HG03378 (cell line): ENCODE data around the gene FOXO6.

ENCODE experiments used
- ATAC-seq: cut with Tn5 transposase; IDR thresholded peaks from one replicate; pipeline ENCODE4 v1.9.1; 2021; ENCODE audit warnings: mild to moderate bottlenecking, moderate library complexity; ENCODE audit not compliant: unreplicated experiment

The FOXO6 gene

GRCh38 chr1:41419584-41420295 lies 58.5 kb downstream of the FOXO6 start:
- no peak for ATAC-seq

- no peak for ATAC-seq
These were observed 59.1 kb downstream of the FOXO6 start for GRCh38 chr1:41420351-41420750.

GRCh38 chr1:41420860-41421259 lies 59.6 kb downstream of the FOXO6 start:
- no peak for ATAC-seq

GRCh38 chr1:41422306-41422705 lies 61.1 kb downstream of the FOXO6 start:
- no peak for ATAC-seq

- ATAC-seq, result no peak
These were observed 62.4 kb downstream of the FOXO6 start for GRCh38 chr1:41423511-41424191.

GRCh38 chr1:41424581-41425118 lies 63.4 kb downstream of the FOXO6 start:
- ATAC-seq, result no peak

GRCh38 chr1:41425369-41425768 lies 64.1 kb downstream of the FOXO6 start:
- ATAC-seq, result no peak

- ATAC-seq, result no peak
These were observed 65.1 kb downstream of the FOXO6 start for GRCh38 chr1:41426201-41426890.

GRCh38 chr1:41427122-41427913 lies 66.1 kb downstream of the FOXO6 start:
- no peak for ATAC-seq

GRCh38 chr1:41427916-41428737 lies 66.9 kb downstream of the FOXO6 start:
- ATAC-seq, result no peak

GRCh38 chr1:41428738-41429640 lies 67.8 kb downstream of the FOXO6 start:
- ATAC-seq, result no peak

- ATAC-seq, result no peak
These were observed 68.4 kb downstream of the FOXO6 start for GRCh38 chr1:41429641-41430035.

GRCh38 chr1:41430069-41430468 lies 68.8 kb downstream of the FOXO6 start:
- ATAC-seq, result no peak

- no peak for ATAC-seq
These were observed 69.3 kb downstream of the FOXO6 start for GRCh38 chr1:41430582-41430981.

- ATAC-seq, result no peak
These were observed 70.5 kb downstream of the FOXO6 start for GRCh38 chr1:41431490-41432350.
